GM12872 (cell line): ENCODE results near the gene LTBP2.

Experiments
- CTCF ChIP-seq: IDR thresholded peaks from 3 replicates; pipeline ENCODE4 v1.5.1; 2011; ENCODE audit warnings: low read depth, mild to moderate bottlenecking, low read length, moderate library complexity; ENCODE audit not compliant: insufficient read depth

Gene LTBP2

GRCh38 chr14:74611650-74612349 lies at the start of gene LTBP2:
LTBP2 (minus strand) TSS chr14:74612237; CDS start chr14:74611944, 293 bp downstream.
- no peak for TF ChIP-seq CTCF

GRCh38 chr14:74660863-74661262 lies 48.8 kb upstream of the LTBP2 start:
- TF ChIP-seq CTCF = no peak

- no peak for TF ChIP-seq CTCF
Observed at GRCh38 chr14:74660167-74660566, 48.1 kb upstream of the LTBP2 start.

- TF ChIP-seq CTCF = no peak
Observed at GRCh38 chr14:74658535-74659131, 46.6 kb upstream of the LTBP2 start.

GRCh38 chr14:74656964-74657363 lies 44.9 kb upstream of the LTBP2 start:
- no peak for TF ChIP-seq CTCF

GRCh38 chr14:74655599-74656395 lies 43.8 kb upstream of the LTBP2 start:
- no peak for TF ChIP-seq CTCF

GRCh38 chr14:74654931-74655330 lies 42.9 kb upstream of the LTBP2 start:
- TF ChIP-seq CTCF = no peak
